SH-SY5Y (cell line): ENCODE data around the gene MILR1.

ENCODE experiments used
- GATA2 ChIP-seq: IDR thresholded peaks from 2 replicates; pipeline ENCODE4 v1.6.1; 2011; ENCODE audit warnings: mild to moderate bottlenecking, low read depth, low read length
- GATA3 ChIP-seq: IDR thresholded peaks from 2 replicates; pipeline ENCODE4 v1.6.1; 2011; ENCODE audit warnings: low read depth, mild to moderate bottlenecking, low read length, moderate library complexity

- TF ChIP-seq GATA2 (no peak), GATA3 (no peak)
These were observed 44.9 kb upstream of the MILR1 start for GRCh38 chr17:64403881-64404460.
